CD4-positive, alpha-beta T cell (primary cell): Measurements from ENCODE around the gene PRKG1. TPM values are rescaled to one million over a fixed set of nuclear protein-coding genes. Genes with fewer than 3 reads are reported as not detected.

Source experiments
- ATAC-seq: fragments of 200-7000 bp; cut with Tn5 transposase; one replicate; pipeline ENCODE4 v1.10.0; 2022; ENCODE audit warnings: mild to moderate bottlenecking; ENCODE audit not compliant: poor library complexity
- CTCF ChIA-PET: fragments of 350-600 bp; sonication (Branson Sonifier 250); formaldehyde crosslinking; loops from one replicate; lab custom pipeline; 2021; ENCODE audit warnings: antibody characterized with exemption, inconsistent platforms; lab: Charles Lee
- POLR2A ChIA-PET: fragments of 350-600 bp; sonication (Branson Sonifier 250); formaldehyde crosslinking; loops from one replicate; lab custom pipeline; 2021; ENCODE audit warnings: antibody characterized with exemption, inconsistent platforms; lab: Charles Lee
- DNase-seq, 14 experiments: peaks; one replicate each; pipeline ENCODE4 v3.0.0-alpha.2; 2013 to 2020; ENCODE audit warnings: mixed read lengths in 2 of 14
- H3K27ac ChIP-seq, 2 donors: one replicate each; pipeline versions ENCODE4 v1.5.1 to v1.7.0; 2013; ENCODE audit warnings: low read length in 2 of 2, low read depth in 1 of 2, mild to moderate bottlenecking in 1 of 2
- H3K27me3 ChIP-seq, 2 experiments: 1 replicate in 1 of 2; 2 replicates in 1 of 2; pipeline versions ENCODE4 v1.6.1 to v1.7.0; 2013; ENCODE audit warnings: low read length in 2 of 2, control low read depth in 1 of 2, mild to moderate bottlenecking in 1 of 2, moderate library complexity in 1 of 2; ENCODE audit not compliant: insufficient read depth in 2 of 2, control insufficient read depth in 1 of 2
- H3K36me3 ChIP-seq: one replicate; pipeline ENCODE4 v1.6.1; 2013; ENCODE audit warnings: low read length, control low read depth; ENCODE audit not compliant: insufficient read depth
- H3K4me1 ChIP-seq: one replicate; pipeline ENCODE4 v1.6.1; 2013; ENCODE audit warnings: low read length, control low read depth; ENCODE audit not compliant: insufficient read depth
- H3K4me3 ChIP-seq: one replicate; pipeline ENCODE4 v1.5.1; 2013; ENCODE audit warnings: mild to moderate bottlenecking, low read length, moderate library complexity
- H3K9me3 ChIP-seq, 2 experiments: 1 replicate in 1 of 2; 2 replicates in 1 of 2; pipeline versions ENCODE4 v1.6.1 to v1.7.0; 2013; ENCODE audit warnings: low read length in 2 of 2, mild to moderate bottlenecking in 2 of 2, control low read depth in 1 of 2, moderate library complexity in 1 of 2; ENCODE audit not compliant: control insufficient read depth in 1 of 2, insufficient read depth in 1 of 2
- H3K27ac Mint-ChIP-seq: one replicate; pipeline ENCODE4 v1.8.0; 2020; ENCODE audit warnings: mixed read lengths
- H3K27me3 Mint-ChIP-seq: one replicate; pipeline ENCODE4 v1.8.0; 2021; ENCODE audit warnings: mixed read lengths
- H3K36me3 Mint-ChIP-seq: one replicate; pipeline ENCODE4 v1.8.0; 2021; ENCODE audit warnings: low read depth, mixed read lengths
- H3K4me1 Mint-ChIP-seq: one replicate; pipeline ENCODE4 v1.8.0; 2021; ENCODE audit warnings: low read depth, mixed read lengths
- H3K4me3 Mint-ChIP-seq: one replicate; pipeline ENCODE4 v1.8.0; 2020; ENCODE audit warnings: mild to moderate bottlenecking, mixed read lengths
- H3K9me3 Mint-ChIP-seq: one replicate; pipeline ENCODE4 v1.8.0; 2020; ENCODE audit warnings: mixed read lengths
- CTCF ChIP-seq: fragments of 200-600 bp; IDR thresholded peaks from one replicate; pipeline ENCODE4 v1.8.0; 2022; ENCODE audit warnings: antibody characterized with exemption, mild to moderate bottlenecking
- intact Hi-C, 2 experiments: fragments of 100-400 bp; cut with DNase I in 1 of 2; cut with micrococcal nuclease in 1 of 2; formaldehyde crosslinking; loops; one replicate each; pipeline versions ENCODE4 v1.15.1 to v1.9.0; 2023 to 2025; cut with DNase I, micrococcal nuclease
- total RNA-seq, 174 experiments: library from RNA in 2 of 174; stranded (reverse) in 2 of 174; gene quantifications; one replicate each; pipeline ENCODE4 v1.2.3 and lab custom pipeline; 2021 to 2026

The PRKG1 gene
- total RNA-seq, 2 experiments from 2014 or later = 0.31 TPM; not detected in 1

- Histone ChIP-seq H3K4me1 (no peaks in the 10 kb centered on the region), H3K4me3 (no peak overlapping the region), H3K27ac (no peak overlapping the region), H3K27me3 (peaks cover 0 to 8% of the 10 kb centered on the region in 2 experiments), H3K9me3 (no peaks in the 10 kb centered on the region), H3K36me3 (no peaks in the 10 kb centered on the region)
- no peaks in the 10 kb centered on the region for H3K9me3 Mint-ChIP-seq
- no peak for ATAC-seq
- no peaks in the 10 kb centered on the region for H3K4me1 Mint-ChIP-seq
- no peak for DNase-seq
- ChIA-PET CTCF (no interaction called here), POLR2A (no interaction called here)
- peaks cover 9% of the 10 kb centered on the region for H3K27me3 Mint-ChIP-seq
- H3K27ac Mint-ChIP-seq = no peak overlapping the region
- H3K36me3 Mint-ChIP-seq = no peaks in the 10 kb centered on the region
- no peak for TF ChIP-seq CTCF
- intact Hi-C loops = no loop called here
- H3K4me3 Mint-ChIP-seq = no peak overlapping the region
These were observed 8.1 kb upstream of the PRKG1 start for GRCh38 chr10:51066231-51066630.

- TF ChIP-seq CTCF = no peak
- peaks cover 13% of the 10 kb centered on the region for H3K4me1 ChIP-seq
- CTCF ChIA-PET = no interaction called here
- POLR2A ChIA-PET = interaction anchor here (0.7 kb wide), 1 partner anchor 29 kb away, joined by 3 read pairs; no protein-coding TSS in a partner anchor
- peaks cover 24 to 50% of the 10 kb centered on the region in 2 experiments for H3K27me3 ChIP-seq
- H3K4me1 Mint-ChIP-seq = peaks cover 7% of the 10 kb centered on the region
- ATAC-seq = no peak
- H3K4me3 ChIP-seq = no peak overlapping the region
- H3K36me3 ChIP-seq = no peaks in the 10 kb centered on the region
- no peak overlapping the region for H3K4me3 Mint-ChIP-seq
- no peak for DNase-seq
- H3K27me3 Mint-ChIP-seq = peaks cover 53% of the 10 kb centered on the region
- H3K27ac ChIP-seq = no peak overlapping the region
- intact Hi-C loops = no loop called here
- no peak overlapping the region for H3K27ac Mint-ChIP-seq
- peaks cover 0 to 11% of the 10 kb centered on the region in 2 experiments for H3K9me3 ChIP-seq
- H3K36me3 Mint-ChIP-seq = no peaks in the 10 kb centered on the region
- H3K9me3 Mint-ChIP-seq = no peaks in the 10 kb centered on the region
These were observed 2.1 kb upstream of the PRKG1 start for GRCh38 chr10:51072210-51072609.

- Mint-ChIP-seq H3K27ac (no peak overlapping the region), H3K4me1 (peaks cover 7% of the 10 kb centered on the region), H3K4me3 (no peak overlapping the region), H3K36me3 (no peaks in the 10 kb centered on the region), H3K9me3 (no peaks in the 10 kb centered on the region), H3K27me3 (peaks cover 59% of the 10 kb centered on the region)
- Histone ChIP-seq H3K36me3 (no peaks in the 10 kb centered on the region), H3K9me3 (peaks cover 0 to 11% of the 10 kb centered on the region in 2 experiments), H3K4me3 (no peak overlapping the region), H3K27me3 (peaks cover 24 to 50% of the 10 kb centered on the region in 2 experiments), H3K27ac (no peak overlapping the region), H3K4me1 (peaks cover 13% of the 10 kb centered on the region)
- DNase-seq = no peak
- no peak for TF ChIP-seq CTCF
- no peak for ATAC-seq
- intact Hi-C loops = no loop called here
- POLR2A ChIA-PET = interaction anchor here (0.7 kb wide), 1 partner anchor 29 kb away, joined by 3 read pairs; no protein-coding TSS in a partner anchor
- CTCF ChIA-PET = no interaction called here
These were observed 1.3 kb upstream of the PRKG1 start for GRCh38 chr10:51072921-51073434.
